HepG2 (cell line): ENCODE results near the gene SEC23IP. TPM values are rescaled to one million over a fixed set of nuclear protein-coding genes. Genes with fewer than 3 reads are reported as not detected.

Experiments
- AKNA ChIP-seq: sonication (generic); formaldehyde crosslinking; IDR thresholded peaks from 2 replicates; pipeline ENCODE4 v1.4.0; 2020; ENCODE audit warnings: missing genetic modification reagents, borderline replicate concordance
- BORCS8-MEF2B ChIP-seq: sonication (generic); formaldehyde crosslinking; IDR thresholded peaks from 2 replicates; pipeline ENCODE4 v1.8.0; 2022; ENCODE audit warnings: mild to moderate bottlenecking, missing genetic modification reagents
- CBX1 ChIP-seq: IDR thresholded peaks from one replicate; pipeline ENCODE4 v1.6.1; 2016; ENCODE audit warnings: antibody characterized with exemption, low read depth
- HOXA7 ChIP-seq: sonication (generic); formaldehyde crosslinking; IDR thresholded peaks from 2 replicates; pipeline ENCODE4 v1.8.1; 2022; ENCODE audit warnings: mild to moderate bottlenecking, missing genetic modification reagents, moderate library complexity
- SUZ12 ChIP-seq: fragments of 150-350 bp; IDR thresholded peaks from 2 replicates; pipeline ENCODE4 v1.6.1; 2014; ENCODE audit warnings: low read depth, low read length
- ZNF24 ChIP-seq: fragments of 450-650 bp; IDR thresholded peaks from 2 replicates; pipeline ENCODE4 v1.6.1; 2017; ENCODE audit warnings: antibody characterized with exemption, mild to moderate bottlenecking
- ZNF678 ChIP-seq: sonication (generic); formaldehyde crosslinking; IDR thresholded peaks from 2 replicates; pipeline ENCODE4 v1.4.0; 2020; ENCODE audit warnings: mild to moderate bottlenecking, missing genetic modification reagents
- ZNF800 ChIP-seq: sonication (generic); formaldehyde crosslinking; IDR thresholded peaks from 2 replicates; pipeline ENCODE4 v1.4.0; 2020; ENCODE audit warnings: missing genetic modification reagents
- ZSCAN20 ChIP-seq: sonication (generic); formaldehyde crosslinking; IDR thresholded peaks from 2 replicates; pipeline ENCODE4 v1.4.0; 2020; ENCODE audit warnings: missing genetic modification reagents, mild to moderate bottlenecking, borderline replicate concordance
- polyA plus RNA-seq, 8 experiments: library from polyadenylated mRNA; depleted of rRNA in 3 of 8; stranded (reverse) in 7 of 8; unstranded in 1 of 8; fragments of >200 nt; fragmentation: Illumina TruSeq in 4 of 8; extraction: Trizol in 4 of 8; gene quantifications; 2 replicates each; pipeline versions ENCODE4 v1.2.1 to v1.2.3, GENCODE V29; 2011 to 2016; ENCODE audit warnings: low read depth in 4 of 8, missing spikeins in 1 of 8, mixed read lengths in 1 of 8; ENCODE audit not compliant: insufficient read depth in 1 of 8
- total RNA-seq, 5 experiments: library from RNA; depleted of rRNA; stranded (reverse); fragments of >200 nt; fragmentation: Illumina TruSeq; extraction: Trizol; gene quantifications; 2 replicates each; pipeline ENCODE4 v1.2.3, GENCODE V29; 2016; ENCODE audit warnings: low read depth in 1 of 5
- TF ChIP-seq, protein P1 (sequence below): sonication (generic); formaldehyde crosslinking; IDR thresholded peaks from 2 replicates; pipeline ENCODE4 v1.4.0; 2020; ENCODE audit warnings: missing genetic modification reagents
- TF ChIP-seq, protein P2 (sequence below): sonication (generic); formaldehyde crosslinking; IDR thresholded peaks from 2 replicates; pipeline ENCODE4 v1.4.0; 2020; ENCODE audit warnings: missing genetic modification reagents

SEC23IP gene
- total and polyA plus RNA-seq, 2 of the 13 experiments (the other 11 are each of a cell fraction or from before 2014, with no cell fraction given): 32.3 to 57.7 TPM

GRCh38 chr10:119892188-119893065 lies at the start of gene SEC23IP (continued):
- TF ChIP-seq AKNA (CRISPR knock-in tag) (peak; percentile 65; the same call in 1 of the 2 replicates), ZSCAN20 (CRISPR knock-in tag) (peak; percentile 31; the same call in 1 of the 2 replicates), CBX1 (peak; percentile 35), HOXA7 (CRISPR knock-in tag) (no peak), ZNF800 (CRISPR knock-in tag) (peak; percentile 72; the same call in 1 of the 2 replicates), ZNF678 (no peak), SUZ12 (no peak), BORCS8-MEF2B (CRISPR knock-in tag) (peak; percentile 75; the same call in 1 of the 2 replicates), ZNF24 (no peak)
- TF ChIP-seq, protein P1, sequence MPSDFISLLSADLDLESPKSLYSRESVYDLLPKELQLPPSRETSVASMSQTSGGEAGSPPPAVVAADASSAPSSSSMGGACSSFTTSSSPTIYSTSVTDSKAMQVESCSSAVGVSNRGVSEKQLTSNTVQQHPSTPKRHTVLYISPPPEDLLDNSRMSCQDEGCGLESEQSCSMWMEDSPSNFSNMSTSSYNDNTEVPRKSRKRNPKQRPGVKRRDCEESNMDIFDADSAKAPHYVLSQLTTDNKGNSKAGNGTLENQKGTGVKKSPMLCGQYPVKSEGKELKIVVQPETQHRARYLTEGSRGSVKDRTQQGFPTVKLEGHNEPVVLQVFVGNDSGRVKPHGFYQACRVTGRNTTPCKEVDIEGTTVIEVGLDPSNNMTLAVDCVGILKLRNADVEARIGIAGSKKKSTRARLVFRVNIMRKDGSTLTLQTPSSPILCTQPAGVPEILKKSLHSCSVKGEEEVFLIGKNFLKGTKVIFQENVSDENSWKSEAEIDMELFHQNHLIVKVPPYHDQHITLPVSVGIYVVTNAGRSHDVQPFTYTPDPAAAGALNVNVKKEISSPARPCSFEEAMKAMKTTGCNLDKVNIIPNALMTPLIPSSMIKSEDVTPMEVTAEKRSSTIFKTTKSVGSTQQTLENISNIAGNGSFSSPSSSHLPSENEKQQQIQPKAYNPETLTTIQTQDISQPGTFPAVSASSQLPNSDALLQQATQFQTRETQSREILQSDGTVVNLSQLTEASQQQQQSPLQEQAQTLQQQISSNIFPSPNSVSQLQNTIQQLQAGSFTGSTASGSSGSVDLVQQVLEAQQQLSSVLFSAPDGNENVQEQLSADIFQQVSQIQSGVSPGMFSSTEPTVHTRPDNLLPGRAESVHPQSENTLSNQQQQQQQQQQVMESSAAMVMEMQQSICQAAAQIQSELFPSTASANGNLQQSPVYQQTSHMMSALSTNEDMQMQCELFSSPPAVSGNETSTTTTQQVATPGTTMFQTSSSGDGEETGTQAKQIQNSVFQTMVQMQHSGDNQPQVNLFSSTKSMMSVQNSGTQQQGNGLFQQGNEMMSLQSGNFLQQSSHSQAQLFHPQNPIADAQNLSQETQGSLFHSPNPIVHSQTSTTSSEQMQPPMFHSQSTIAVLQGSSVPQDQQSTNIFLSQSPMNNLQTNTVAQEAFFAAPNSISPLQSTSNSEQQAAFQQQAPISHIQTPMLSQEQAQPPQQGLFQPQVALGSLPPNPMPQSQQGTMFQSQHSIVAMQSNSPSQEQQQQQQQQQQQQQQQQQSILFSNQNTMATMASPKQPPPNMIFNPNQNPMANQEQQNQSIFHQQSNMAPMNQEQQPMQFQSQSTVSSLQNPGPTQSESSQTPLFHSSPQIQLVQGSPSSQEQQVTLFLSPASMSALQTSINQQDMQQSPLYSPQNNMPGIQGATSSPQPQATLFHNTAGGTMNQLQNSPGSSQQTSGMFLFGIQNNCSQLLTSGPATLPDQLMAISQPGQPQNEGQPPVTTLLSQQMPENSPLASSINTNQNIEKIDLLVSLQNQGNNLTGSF: peak; percentile 74; the same call in 1 of the 2 replicates
- TF ChIP-seq, protein P2, sequence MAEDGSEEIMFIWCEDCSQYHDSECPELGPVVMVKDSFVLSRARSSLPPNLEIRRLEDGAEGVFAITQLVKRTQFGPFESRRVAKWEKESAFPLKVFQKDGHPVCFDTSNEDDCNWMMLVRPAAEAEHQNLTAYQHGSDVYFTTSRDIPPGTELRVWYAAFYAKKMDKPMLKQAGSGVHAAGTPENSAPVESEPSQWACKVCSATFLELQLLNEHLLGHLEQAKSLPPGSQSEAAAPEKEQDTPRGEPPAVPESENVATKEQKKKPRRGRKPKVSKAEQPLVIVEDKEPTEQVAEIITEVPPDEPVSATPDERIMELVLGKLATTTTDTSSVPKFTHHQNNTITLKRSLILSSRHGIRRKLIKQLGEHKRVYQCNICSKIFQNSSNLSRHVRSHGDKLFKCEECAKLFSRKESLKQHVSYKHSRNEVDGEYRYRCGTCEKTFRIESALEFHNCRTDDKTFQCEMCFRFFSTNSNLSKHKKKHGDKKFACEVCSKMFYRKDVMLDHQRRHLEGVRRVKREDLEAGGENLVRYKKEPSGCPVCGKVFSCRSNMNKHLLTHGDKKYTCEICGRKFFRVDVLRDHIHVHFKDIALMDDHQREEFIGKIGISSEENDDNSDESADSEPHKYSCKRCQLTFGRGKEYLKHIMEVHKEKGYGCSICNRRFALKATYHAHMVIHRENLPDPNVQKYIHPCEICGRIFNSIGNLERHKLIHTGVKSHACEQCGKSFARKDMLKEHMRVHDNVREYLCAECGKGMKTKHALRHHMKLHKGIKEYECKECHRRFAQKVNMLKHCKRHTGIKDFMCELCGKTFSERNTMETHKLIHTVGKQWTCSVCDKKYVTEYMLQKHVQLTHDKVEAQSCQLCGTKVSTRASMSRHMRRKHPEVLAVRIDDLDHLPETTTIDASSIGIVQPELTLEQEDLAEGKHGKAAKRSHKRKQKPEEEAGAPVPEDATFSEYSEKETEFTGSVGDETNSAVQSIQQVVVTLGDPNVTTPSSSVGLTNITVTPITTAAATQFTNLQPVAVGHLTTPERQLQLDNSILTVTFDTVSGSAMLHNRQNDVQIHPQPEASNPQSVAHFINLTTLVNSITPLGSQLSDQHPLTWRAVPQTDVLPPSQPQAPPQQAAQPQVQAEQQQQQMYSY (CRISPR knock-in tag): peak; percentile 53; the same call in 1 of the 2 replicates
